Hematopoietic multipotent progenitor cell (in vitro differentiated cells): Measurements from ENCODE around the gene ALDH1L1. TPM values are rescaled to one million over a fixed set of nuclear protein-coding genes. Genes with fewer than 3 reads are reported as not detected.

Source experiments
- DNase-seq, 3 donors: peaks; one replicate each; pipeline ENCODE4 v3.0.0-alpha.2; 2011 to 2015; ENCODE audit warnings: low read depth in 2 of 3, low spot score in 2 of 3
- total RNA-seq: library from RNA; depleted of rRNA; stranded (reverse); fragments of >200 nt; gene quantifications from one replicate; pipeline ENCODE4 v1.2.3, GENCODE V29; 2012

Gene ALDH1L1
- total RNA-seq, 1 donor: under 0.01 TPM

- DNase-seq: no peak
These were observed 24.6 kb downstream of the ALDH1L1 start for GRCh38 chr3:126155819-126156218.

GRCh38 chr3:126155280-126155640 lies 25.1 kb downstream of the ALDH1L1 start:
- DNase-seq: no peak

GRCh38 chr3:126154391-126155279 lies 25.8 kb downstream of the ALDH1L1 start:
- no peak for DNase-seq

- DNase-seq: no peak
These were observed 26.6 kb downstream of the ALDH1L1 start for GRCh38 chr3:126153695-126154360.

DNA sequence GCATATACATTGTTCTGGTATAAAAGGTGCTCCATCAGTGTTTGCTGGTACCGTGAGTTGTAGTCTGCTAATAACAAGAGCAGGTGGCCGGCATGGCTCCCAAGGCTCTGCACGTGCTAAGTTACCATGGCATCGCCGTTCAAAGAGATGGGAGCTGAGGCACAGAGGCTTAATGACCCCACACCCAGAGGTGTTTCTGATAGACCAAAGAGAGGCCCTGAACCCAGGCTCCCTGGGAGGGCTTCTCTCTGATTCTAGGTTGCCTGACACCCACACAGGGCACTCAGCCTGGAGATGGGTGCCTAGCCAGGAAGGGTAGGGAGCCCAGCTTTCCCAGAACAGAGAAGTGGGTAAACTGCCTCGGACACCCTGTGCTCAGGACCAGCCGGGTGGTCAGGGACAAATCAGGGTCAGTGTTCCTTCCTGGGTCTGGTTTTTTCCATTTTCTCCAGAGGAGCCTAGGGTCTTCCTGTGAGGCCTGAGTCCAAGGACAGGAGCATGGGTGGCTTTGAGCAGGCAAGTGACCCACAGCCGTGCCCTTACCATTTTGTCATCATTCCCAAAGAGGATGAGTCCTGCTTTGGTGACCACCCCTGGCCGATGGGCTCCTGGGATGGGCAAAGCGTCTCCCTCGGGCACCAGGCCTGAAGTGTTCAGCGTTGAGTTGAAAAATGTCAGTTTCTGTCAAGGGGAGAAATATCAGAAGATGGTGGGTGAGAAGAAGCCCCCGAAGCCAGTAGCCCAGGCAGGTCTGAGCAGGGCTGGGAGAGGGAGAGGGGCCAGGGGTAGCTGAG lies 27.3 kb downstream of the ALDH1L1 start:
- DNase-seq: no peak

DNA sequence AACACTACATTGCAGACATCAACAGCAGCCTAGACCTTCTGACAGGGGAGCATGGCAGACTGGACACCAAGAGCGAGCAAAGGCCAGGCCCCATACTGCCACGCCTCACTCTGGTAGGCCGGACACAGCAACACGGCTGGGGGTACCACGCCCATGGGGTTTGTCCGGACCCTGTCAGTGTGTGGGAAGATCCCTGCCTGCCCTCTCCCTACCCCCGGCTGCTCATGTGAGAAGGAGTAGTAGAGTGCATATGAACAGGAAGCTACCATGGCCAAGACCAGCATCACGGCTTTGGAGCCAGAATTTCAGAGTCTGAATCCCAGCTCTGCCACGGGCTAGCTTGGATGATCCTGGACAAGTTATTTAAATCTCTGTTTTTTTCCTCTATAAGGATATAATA lies 27.9 kb downstream of the ALDH1L1 start:
- no peak for DNase-seq

- DNase-seq: no peak
These were observed 28.7 kb downstream of the ALDH1L1 start for GRCh38 chr3:126151562-126152302.

- no peak for DNase-seq
These were observed 30.3 kb downstream of the ALDH1L1 start for GRCh38 chr3:126149960-126150515.

DNA sequence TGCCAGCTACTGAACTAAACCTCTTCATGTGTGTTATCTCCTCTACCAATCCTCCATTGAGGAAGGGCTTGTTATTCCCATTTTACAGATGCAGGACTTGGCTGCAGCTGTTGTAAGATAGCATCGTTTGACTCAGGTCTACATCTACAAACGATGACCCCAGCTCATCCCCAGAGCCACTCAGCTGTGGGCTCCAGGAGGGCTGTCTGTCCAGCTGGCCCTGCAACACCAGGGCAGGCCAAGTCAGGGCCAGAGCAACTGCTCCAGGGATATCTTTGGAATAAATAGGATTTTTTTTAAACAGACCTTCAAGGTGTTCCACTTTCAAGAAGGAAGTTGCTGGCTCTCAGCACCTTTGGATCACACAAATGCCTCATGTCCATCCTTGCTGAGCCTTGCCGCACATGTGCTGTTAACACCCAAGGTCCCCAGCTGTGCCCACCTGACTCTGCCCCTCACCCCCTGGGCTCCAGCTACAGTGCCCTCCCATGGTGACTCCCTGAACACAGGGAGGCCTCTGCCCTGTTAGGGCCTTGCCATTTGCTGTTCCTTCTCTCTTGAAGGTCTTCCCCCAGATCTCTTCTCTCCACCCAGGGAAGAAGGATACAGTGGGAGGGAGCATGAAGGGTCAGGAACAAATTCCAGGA lies 31.0 kb downstream of the ALDH1L1 start:
- no peak for DNase-seq

DNA sequence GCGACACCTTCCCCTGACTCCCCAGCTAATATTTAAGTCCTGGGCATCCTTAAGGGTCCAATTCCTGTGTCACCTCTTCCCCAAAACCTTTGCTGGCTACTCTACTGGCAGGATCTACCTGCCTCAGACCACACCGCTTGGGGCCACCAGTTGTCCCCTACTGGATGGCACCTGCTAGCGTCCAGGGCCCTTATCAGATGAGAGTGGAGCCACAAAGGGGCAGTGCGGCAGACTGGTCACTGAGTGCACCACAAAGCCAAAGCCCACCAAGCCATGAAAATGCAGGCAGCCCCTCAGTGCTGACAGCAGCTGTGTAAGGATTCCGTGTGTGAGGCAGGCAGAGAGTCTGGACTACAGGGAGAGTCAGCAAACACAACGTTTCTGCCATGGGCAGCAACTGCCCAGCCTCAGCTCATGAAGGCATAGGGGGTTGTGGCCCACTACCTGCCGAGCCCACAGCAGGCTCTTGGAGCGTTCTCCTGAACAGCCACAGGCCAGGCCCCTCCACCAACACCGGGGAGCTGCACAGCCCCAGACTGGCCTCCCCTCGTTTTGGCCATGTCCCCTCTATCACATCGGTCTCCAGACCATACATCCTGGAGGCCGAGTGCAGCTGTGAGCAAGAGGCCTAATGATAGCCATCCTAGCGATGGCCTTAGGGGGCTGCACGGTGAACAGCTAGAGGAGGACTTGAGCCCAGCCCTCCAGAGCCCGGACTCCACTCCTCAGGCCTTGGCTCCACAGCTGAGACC lies 32.3 kb downstream of the ALDH1L1 start:
- DNase-seq: no peak

DNA sequence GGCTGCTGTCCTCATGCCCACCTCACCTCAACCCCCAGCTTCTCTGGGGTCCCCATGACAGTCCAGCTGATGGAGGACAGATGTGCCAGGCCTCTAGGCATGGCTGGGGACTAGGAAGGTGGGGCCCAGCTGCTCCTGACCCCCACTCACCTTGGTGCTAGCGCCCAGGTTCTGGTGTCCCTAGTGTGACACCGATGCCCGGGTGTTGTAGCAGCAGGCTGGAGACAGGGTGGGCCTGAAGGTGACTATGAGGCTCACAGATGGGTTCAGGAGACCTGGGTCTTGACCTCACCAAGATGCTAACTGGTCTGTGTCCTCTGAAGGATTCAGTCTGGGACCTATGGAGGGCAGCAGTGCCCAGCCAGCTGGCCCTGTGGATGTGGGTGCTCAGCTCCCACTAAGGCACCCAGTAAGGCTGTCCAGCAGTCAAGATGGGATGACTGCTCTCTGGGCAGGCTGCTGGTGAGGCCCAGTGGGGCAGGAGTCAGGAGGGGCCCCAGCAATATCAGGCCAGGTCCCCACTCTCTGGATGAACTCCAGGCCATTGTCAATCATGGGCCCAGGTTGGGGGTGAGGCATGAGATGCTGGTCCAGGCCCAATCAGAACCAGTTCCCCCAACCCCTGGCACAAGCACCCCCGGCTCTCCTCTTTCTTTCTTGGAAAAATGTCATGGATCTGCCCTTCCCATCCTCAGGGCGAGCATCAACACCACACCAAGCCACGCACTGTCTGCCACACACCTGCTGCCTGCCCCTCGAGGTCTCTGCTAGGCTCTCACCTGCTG lies 33.0 kb downstream of the ALDH1L1 start:
- DNase-seq: no peak

- no peak for DNase-seq
These were observed 33.8 kb downstream of the ALDH1L1 start for GRCh38 chr3:126146525-126147146.

- DNase-seq: no peak
These were observed 34.4 kb downstream of the ALDH1L1 start for GRCh38 chr3:126146034-126146433.

DNA sequence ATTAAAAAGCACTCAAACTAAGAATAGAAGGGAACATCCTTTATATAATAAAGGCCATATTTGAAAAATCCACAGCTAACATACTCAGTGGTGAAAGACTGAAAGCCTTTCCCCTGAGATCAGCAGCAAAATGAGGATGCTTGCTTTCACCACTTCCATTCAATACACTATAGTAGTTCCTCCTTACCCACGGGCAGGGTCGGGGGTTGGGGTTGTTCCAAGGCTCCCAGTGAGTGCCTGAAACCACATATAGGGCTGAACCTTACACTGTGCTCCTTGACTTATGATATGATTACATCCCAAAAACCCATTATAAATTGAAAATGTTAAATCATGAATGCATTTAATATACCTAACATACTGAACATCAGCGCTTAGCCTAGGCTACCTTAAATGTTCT lies 37.7 kb downstream of the ALDH1L1 start:
- no peak for DNase-seq

GRCh38 chr3:126137490-126138130 lies 42.8 kb downstream of the ALDH1L1 start:
- DNase-seq: no peak

DNA sequence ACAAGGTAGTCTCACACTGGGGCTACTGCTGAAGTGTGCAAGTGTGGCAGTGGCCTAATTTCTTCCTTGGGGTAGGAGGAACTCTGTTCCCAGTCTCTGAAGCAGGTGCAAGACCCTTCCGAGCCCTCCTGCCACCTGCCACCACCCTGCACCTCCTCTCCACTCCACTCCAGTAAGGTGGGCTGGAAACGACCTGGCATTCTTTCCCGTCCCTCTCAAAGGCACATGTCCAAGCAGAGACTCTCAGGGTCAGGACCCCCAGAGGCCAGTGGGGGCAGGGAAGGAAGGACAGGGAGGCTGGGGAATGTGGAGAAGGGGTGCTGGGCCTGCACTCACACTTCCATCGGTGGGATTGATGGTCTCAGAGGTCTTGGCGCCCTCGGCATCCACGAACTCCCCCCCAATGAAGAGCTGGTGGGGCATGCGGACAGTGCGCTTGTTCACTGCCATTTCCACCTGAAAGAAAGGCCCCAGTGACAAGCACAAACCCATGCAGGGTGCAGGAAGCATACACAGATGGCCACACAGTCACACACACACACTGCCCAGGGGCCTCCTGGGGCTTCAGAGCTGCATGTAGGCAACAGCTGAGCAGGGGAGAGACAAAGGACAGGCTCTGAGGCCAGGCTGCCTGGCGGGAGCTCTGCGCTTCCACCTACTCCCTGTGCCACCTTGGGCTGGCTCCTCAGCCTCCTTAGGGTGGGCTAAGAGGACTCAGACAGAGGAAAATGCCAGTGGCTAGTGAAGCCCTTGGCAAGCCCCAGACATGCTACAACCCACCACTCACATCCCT lies 43.8 kb downstream of the ALDH1L1 start:
- no peak for DNase-seq
